Heart left ventricle (tissue), 16 donors: ENCODE measurements around the gene TDP1. TPM values are rescaled to one million over a fixed set of nuclear protein-coding genes. Genes with fewer than 3 reads are reported as not detected.
A peak's percentile ranks its signal among the peaks of the same experiment; 100 is the strongest.
"Not testable (repeated sequence)": the region's sequence is repeated elsewhere in the genome, so short reads cannot be mapped to it uniquely, and the experiment has no call there.

Experiments used
- ATAC-seq, 4 donors: fragments of 200-7000 bp; cut with Tn5 transposase; one replicate each; pipeline ENCODE4 v1.9.1; 2020 to 2022; ENCODE audit warnings: moderate library complexity in 4 of 4, mild to moderate bottlenecking in 3 of 4, moderate number of reproducible peaks in 1 of 4
- DNase-seq, 5 donors: peaks; one replicate each; pipeline ENCODE4 v3.0.0-alpha.2; 2020
- H3K27ac ChIP-seq, 12 donors: fragments of 200-600 bp; sonication (generic) in 4 of 12; one replicate each; pipeline versions ENCODE4 v1.5.0 to v1.8.0; 2016 to 2022; ENCODE audit warnings: mild to moderate bottlenecking in 2 of 12
- H3K27me3 ChIP-seq, 9 donors: fragments of 200-600 bp; sonication (generic) in 2 of 9; one replicate each; pipeline versions ENCODE4 v1.5.1 to v1.8.0; 2016 to 2022; ENCODE audit warnings: mild to moderate bottlenecking in 3 of 9
- H3K36me3 ChIP-seq, 9 donors: fragments of 200-600 bp; sonication (generic) in 2 of 9; one replicate each; pipeline versions ENCODE4 v1.5.0 to v1.8.0; 2018 to 2022; ENCODE audit warnings: mild to moderate bottlenecking in 2 of 9
- H3K4me1 ChIP-seq, 12 donors: fragments of 200-600 bp; sonication (generic) in 4 of 12; one replicate each; pipeline versions ENCODE4 v1.5.0 to v1.8.0; 2016 to 2022; ENCODE audit warnings: mild to moderate bottlenecking in 3 of 12
- H3K4me3 ChIP-seq, 12 donors: fragments of 200-600 bp; sonication (generic) in 4 of 12; one replicate each; pipeline versions ENCODE4 v1.5.0 to v1.8.0; 2017 to 2022; ENCODE audit warnings: mild to moderate bottlenecking in 9 of 12, moderate library complexity in 4 of 12
- H3K9me3 ChIP-seq, 12 donors: fragments of 200-600 bp; sonication (generic) in 4 of 12; one replicate each; pipeline versions ENCODE4 v1.5.0 to v1.8.0; 2016 to 2022; ENCODE audit warnings: mild to moderate bottlenecking in 1 of 12
- POLR2A ChIP-seq, 2 donors: fragments of 450-650 bp; IDR thresholded peaks; one replicate each; pipeline ENCODE4 v1.6.1; 2017; ENCODE audit warnings: antibody characterized with exemption in 2 of 2, mild to moderate bottlenecking in 2 of 2, moderate library complexity in 2 of 2
- WGBS, 4 donors: extraction: QIAGEN DNeasy Blood & Tissue Kit in 2 of 4; methylation state at CpG; one replicate each; pipeline versions ENCODE4 v1.1.5 to v1.1.7; 2013 to 2018; 5-methylcytosine and 5-hydroxymethylcytosine counted together
- intact Hi-C, 10 donors: fragments of 100-400 bp; cut with DNase I; formaldehyde crosslinking; loops; one replicate each; pipeline versions ENCODE4 v1.11.1 to v1.14.2; 2022
- polyA plus RNA-seq, 2 donors: library from polyadenylated mRNA; stranded (reverse); fragments of 200-250 nt; gene quantifications; one replicate each; pipeline ENCODE4 v1.2.3, GENCODE V29; 2013
- total RNA-seq, 9 donors: library from RNA; depleted of rRNA in 2 of 9; stranded (reverse); fragments of >200 nt in 2 of 9; fragmentation: NEBNext Ultra II Directional in 3 of 9; extraction: Animal tissue kit (Norgen Biotek cat#: 25700) in 3 of 9; gene quantifications; one replicate each; pipeline versions ENCODE4 v1.1.0 to v1.2.4, GENCODE V29; 2016 to 2023
- TF ChIP-seq, protein P1 (sequence below), 12 donors: fragments of 200-600 bp; sonication (generic) in 4 of 12; IDR thresholded peaks; one replicate each; pipeline versions ENCODE4 v1.5.0 to v1.8.0; 2018 to 2022; ENCODE audit warnings: antibody characterized with exemption in 12 of 12, mild to moderate bottlenecking in 5 of 12
- donor health status: ischemic (EF 13 %, LVEDD 7.1; RV severe dilation, severe dysfunction).
- donor health status: healthy with polysubstance abuse.
- donor health status: DM: no; HTN: yes; CAD: no.
- donor health status: DM: no; HTN: no; CAD: no.
- donor health status: ischemic (EF 25% LVEDD 6.9; RV normal size, moderate dysfunction).
- donor health status: ischemic (EF 25% LVEDD 5.7; RV mildly dilated, moderate dysfunction).
- donor health status: healthy.
- donor health status: DM: yes; HTN: yes; CAD: no.
- donor health status: ischemic (EF 35%, LVEDD 5.7; RV mildly dilated, moderate dysfunction).
- donor health status: nonischemic (EF 11% LVEDD 7.7; RV severe dilation, severe dysfunction).
- donor health status: DM: yes; HTN: yes; CAD: no.
- donor health status: PGD.
- donor health status: ischemic (EF 29% LVEDD 5.4; RV normal size, mild dysfunction).
- donor health status: nonischemic (EF 23%, LVEDD 6.1; RV moderate dilation, normal function).

TDP1 gene
- total and polyA plus RNA-seq, 11 donors = 1.0 to 9.0 (median 4.1) TPM

DNA sequence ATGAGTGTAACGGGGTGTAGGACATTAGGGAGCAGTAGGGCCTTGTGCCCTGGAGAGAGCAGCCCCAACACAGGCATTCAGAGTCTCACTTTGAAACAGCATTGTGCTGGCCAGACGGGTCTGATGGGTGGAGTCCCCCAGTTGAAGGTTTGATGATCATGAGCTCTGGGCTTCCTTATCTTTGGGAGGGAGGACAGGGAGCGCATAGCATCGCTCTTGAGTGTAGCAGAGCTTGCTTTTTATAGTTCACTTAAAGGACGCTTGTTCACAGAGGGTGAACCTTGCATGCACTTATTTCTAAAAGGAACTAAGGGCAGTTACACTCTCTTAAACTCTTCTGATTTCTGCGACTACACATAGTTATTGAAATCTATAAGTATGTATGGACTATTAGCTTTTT, 116.6 kb downstream of the TDP1 start:
- ATAC-seq (peak in 3 of 4 donors; percentile 45 to 94 (median 85)), DNase-seq (peak in 2 of 5 donors; percentile 37 to 48)

DNA sequence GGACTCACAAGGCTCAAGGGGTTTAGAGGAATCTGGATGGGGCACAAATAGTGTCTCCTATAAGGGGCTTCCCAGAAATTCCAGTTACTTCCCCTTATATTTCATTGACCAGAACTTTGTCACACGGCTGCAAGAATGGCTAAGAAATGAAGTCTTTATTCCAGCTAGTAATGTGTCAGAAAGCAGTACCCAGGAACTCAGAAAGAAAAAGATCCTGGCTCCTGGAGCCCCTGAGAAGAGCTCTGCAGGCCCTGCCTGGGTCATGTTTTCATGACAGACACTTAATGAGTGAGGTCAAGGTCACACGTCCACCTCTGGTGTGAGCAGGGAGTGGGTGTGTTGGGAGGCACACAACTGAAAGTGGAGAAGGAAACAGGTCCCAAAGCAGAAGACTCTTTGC, 123.8 kb downstream of the TDP1 start:
- intact Hi-C loops = no loop called here
- Histone ChIP-seq H3K36me3 (no peaks in the 10 kb centered on the region), H3K27ac (no peak overlapping the region), H3K27me3 (peaks cover 0 to 10% (median 0%) of the 10 kb centered on the region in 9 donors), H3K4me3 (no peak overlapping the region), H3K4me1 (no peaks in the 10 kb centered on the region), H3K9me3 (peaks cover 0 to 11% (median 0%) of the 10 kb centered on the region in 12 donors)
- no peak for ATAC-seq
- WGBS, 4 donors = 62 to 85% (median 75%) methylated on average over 2 of the region's 2 CpGs
- TF ChIP-seq, protein P1, sequence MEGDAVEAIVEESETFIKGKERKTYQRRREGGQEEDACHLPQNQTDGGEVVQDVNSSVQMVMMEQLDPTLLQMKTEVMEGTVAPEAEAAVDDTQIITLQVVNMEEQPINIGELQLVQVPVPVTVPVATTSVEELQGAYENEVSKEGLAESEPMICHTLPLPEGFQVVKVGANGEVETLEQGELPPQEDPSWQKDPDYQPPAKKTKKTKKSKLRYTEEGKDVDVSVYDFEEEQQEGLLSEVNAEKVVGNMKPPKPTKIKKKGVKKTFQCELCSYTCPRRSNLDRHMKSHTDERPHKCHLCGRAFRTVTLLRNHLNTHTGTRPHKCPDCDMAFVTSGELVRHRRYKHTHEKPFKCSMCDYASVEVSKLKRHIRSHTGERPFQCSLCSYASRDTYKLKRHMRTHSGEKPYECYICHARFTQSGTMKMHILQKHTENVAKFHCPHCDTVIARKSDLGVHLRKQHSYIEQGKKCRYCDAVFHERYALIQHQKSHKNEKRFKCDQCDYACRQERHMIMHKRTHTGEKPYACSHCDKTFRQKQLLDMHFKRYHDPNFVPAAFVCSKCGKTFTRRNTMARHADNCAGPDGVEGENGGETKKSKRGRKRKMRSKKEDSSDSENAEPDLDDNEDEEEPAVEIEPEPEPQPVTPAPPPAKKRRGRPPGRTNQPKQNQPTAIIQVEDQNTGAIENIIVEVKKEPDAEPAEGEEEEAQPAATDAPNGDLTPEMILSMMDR (IDR thresholded peaks at IDR 0.05) = no peak
- no peak for DNase-seq

More for the DNA sequence above, 116.6 kb downstream of the TDP1 start:
- H3K9me3 ChIP-seq = no peaks in the 10 kb centered on the region
- TF ChIP-seq POLR2A (IDR thresholded peaks at IDR 0.05) = no peak
- peak overlapping the region in 2 of 12 donors; percentile 50 to 59 for H3K27ac ChIP-seq
- intact Hi-C loops = no loop called here
- H3K36me3 ChIP-seq = no peaks in the 10 kb centered on the region
- peaks cover 0 to 18% (median 0%) of the 10 kb centered on the region in 9 donors for H3K27me3 ChIP-seq
- H3K4me1 ChIP-seq = no peaks in the 10 kb centered on the region
- no peak overlapping the region for H3K4me3 ChIP-seq
- 39 to 62% (median 44%) methylated on average over 6 of the region's 6 CpGs for WGBS, 4 donors

DNA sequence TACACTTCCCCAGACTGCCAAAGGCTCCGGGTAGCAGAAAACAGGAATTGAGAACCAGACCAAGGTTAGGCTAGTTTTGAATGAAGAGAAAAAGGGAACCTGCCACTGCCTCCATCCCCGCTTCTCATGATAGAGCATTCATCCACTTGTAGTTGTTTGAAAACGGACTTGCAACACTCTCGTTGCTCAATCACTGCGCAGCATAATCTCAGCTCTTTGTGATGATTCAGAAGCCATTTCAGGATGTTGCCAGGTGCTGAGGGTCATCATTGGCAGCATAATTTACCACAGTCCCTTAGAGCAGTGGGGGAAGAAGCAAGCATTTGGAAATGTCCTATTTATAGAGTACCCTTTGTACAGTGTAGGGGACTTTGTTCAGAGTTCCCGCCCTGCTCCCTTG, 131.7 kb downstream of the TDP1 start:
- 34 to 61% (median 54%) methylated on average over 6 of the region's 6 CpGs for WGBS, 4 donors
- peak; percentile 86 to 98 (median 95) for ATAC-seq

DNA sequence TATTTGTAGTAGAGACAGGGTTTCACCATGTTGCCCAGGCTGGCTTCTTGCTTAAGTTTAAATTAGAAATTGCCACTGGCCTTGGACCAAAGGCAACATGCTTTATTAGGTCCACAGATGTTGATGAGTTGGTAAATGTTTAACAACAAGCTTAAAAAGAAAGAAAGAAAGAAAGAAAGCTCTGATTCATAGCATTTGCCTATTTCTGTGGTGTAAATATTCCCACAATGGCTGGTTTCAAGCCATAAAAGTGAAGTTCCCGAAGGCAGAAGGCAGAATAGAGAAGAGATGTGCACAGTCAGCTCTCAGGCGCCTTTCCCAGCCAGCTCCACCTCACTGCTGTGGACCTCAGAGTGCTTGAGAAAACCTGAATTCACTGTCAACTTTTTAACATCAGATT, 132.4 kb downstream of the TDP1 start:
- Histone ChIP-seq H3K27ac (peak overlapping the region in 5 of 12 donors; percentile 9 to 85 (median 41)), H3K27me3 (no peaks in the 10 kb centered on the region), H3K36me3 (no peaks in the 10 kb centered on the region), H3K4me1 (peaks cover 0 to 8% (median 1%) of the 10 kb centered on the region in 12 donors), H3K4me3 (no peak overlapping the region), H3K9me3 (no peaks in the 10 kb centered on the region)
- ATAC-seq (no peak), DNase-seq (no peak)
- WGBS, 4 donors = 67 to 89% (median 85%) methylated on average over 2 of the region's 2 CpGs
- intact Hi-C loops = no loop called here
- no peak for TF ChIP-seq POLR2A (IDR thresholded peaks at IDR 0.05)
- TF ChIP-seq, protein P1 (IDR thresholded peaks at IDR 0.05) = no peak

More for the DNA sequence above, 131.7 kb downstream of the TDP1 start:
- no peaks in the 10 kb centered on the region for H3K27me3 ChIP-seq
- intact Hi-C loops = no loop called here
- peak overlapping the region in 6 of 12 donors; percentile 14 to 85 (median 32) for H3K27ac ChIP-seq
- peak in 4 of 5 donors; percentile 19 to 79 (median 46) for DNase-seq
- H3K4me3 ChIP-seq = no peak overlapping the region
- H3K36me3 ChIP-seq = no peaks in the 10 kb centered on the region
- H3K9me3 ChIP-seq = peaks cover 0 to 5% (median 0%) of the 10 kb centered on the region in 12 donors
- H3K4me1 ChIP-seq = peaks cover 0 to 8% (median 1%) of the 10 kb centered on the region in 12 donors
- TF ChIP-seq, protein P1 (IDR thresholded peaks at IDR 0.05) = no peak
- TF ChIP-seq POLR2A (IDR thresholded peaks at IDR 0.05) = no peak

DNA sequence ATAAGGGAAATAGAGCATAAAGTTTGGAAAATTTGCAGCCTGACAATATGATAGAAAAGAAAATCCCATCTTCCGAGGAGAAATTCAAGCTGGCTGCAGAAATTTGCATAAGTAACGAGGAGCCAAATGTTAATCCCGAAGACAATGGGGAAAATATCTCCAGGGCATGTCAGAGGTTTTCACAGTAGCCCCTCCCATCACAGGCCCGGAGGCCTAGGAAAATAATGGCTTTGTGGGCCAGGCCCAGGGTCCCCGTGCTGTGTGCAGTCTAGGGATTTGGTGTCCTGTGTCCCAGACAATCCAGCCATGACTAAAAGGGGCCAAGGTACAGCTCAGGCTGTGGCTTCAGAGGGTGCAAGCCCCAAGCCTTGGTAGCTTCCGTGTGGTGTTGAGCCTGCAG, 133.8 kb downstream of the TDP1 start:
- H3K9me3 ChIP-seq, DNase-seq, intact Hi-C loops, H3K4me3 ChIP-seq, ATAC-seq, H3K27ac ChIP-seq, H3K4me1 ChIP-seq, H3K27me3 ChIP-seq, H3K36me3 ChIP-seq: not testable (repeated sequence)
- 60 to 65% (median 63%) methylated on average over 5 to 6 of the region's 6 CpGs for WGBS, 4 donors
